Measurements from ENCODE around the gene DAPP1.

Gene DAPP1

GRCh38 chr4:99915449-99915848 is 98.8 kb downstream of the DAPP1 start:
- no peak for DNase-seq (ENCODE audit: low read depth, low spot score)

- no peak for DNase-seq (ENCODE audit: low read depth, low spot score)
Measured at GRCh38 chr4:99917575-99917974, 100.9 kb downstream of the DAPP1 start.

- no peak for DNase-seq (ENCODE audit: low read depth, low spot score)
Measured at GRCh38 chr4:99918656-99919055, 102.0 kb downstream of the DAPP1 start.

Measured in smooth muscle cell of the brain vasculature (primary cell).